HL-60/S4 treated with retinoic acid at 250 ng/mL for 4 days and 3 days (cell line): ENCODE results near the gene BANF2.

Source experiments
- in situ Hi-C: fragments of 300-500 bp; cut with MboI; formaldehyde crosslinking; loops from 2 replicates; pipeline ENCODE4 v1.7.0; 2022; ENCODE audit warnings: low sequenced_read_pairs

The BANF2 gene

GRCh38 chr20:17681726-17682102 is 18.1 kb upstream of the BANF2 start:
- in situ Hi-C loops = loop anchor here (25.0 kb wide), 1 partner anchor 206 kb away; no protein-coding TSS in a partner anchor

DNA sequence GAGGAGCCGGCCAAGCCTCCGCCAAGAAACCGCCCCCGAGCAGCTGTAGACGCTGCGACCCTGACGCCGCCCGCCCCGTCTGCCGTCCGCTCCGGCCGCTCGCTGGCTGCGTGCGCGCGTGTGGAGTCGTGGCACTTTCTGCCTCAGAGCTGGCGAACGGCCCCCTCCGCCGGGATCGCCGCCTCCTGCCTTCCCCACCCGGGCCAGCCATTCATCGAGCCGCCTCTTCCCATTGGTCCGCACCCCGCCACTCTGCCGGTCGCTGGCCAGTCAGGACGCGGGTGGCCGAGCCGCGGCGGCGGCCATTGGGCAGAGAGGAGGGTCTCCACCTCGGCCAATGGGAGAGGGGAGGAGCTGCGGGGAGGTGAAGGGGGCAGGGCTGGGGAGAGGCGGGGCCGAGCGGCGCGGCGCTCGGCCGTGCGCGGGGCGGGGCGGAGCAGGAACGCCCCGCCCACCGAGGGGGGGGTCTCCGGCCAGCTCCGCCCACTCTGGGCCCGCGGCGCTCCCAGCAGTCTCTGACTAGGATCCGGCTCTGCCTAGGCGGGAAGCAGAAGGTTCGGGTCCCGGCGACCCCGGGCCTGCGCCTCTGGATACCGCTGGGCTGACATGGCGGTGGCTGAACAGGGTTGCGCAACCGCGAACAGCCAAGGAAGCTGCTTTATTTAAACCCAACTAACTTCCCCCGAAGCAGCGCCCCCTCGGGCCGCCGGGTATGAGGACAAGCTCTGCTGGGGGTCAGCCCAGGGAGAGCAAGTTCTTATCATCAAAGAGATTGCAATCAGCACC is 17.5 kb upstream of the BANF2 start, which contains the start of gene RRBP1:
TSS of gene RRBP1 (minus strand) at position 140 of the 786 bp plus-strand sequence. CDS start 21,735 bp downstream, outside the sequence.
- in situ Hi-C loops = loop anchor here (25.0 kb wide), 1 partner anchor 205 kb away; no protein-coding TSS in a partner anchor

- in situ Hi-C loops = loop anchor here (25.0 kb wide), 1 partner anchor 204 kb away; no protein-coding TSS in a partner anchor
Observed at GRCh38 chr20:17682889-17683198, 16.9 kb upstream of the BANF2 start.

DNA sequence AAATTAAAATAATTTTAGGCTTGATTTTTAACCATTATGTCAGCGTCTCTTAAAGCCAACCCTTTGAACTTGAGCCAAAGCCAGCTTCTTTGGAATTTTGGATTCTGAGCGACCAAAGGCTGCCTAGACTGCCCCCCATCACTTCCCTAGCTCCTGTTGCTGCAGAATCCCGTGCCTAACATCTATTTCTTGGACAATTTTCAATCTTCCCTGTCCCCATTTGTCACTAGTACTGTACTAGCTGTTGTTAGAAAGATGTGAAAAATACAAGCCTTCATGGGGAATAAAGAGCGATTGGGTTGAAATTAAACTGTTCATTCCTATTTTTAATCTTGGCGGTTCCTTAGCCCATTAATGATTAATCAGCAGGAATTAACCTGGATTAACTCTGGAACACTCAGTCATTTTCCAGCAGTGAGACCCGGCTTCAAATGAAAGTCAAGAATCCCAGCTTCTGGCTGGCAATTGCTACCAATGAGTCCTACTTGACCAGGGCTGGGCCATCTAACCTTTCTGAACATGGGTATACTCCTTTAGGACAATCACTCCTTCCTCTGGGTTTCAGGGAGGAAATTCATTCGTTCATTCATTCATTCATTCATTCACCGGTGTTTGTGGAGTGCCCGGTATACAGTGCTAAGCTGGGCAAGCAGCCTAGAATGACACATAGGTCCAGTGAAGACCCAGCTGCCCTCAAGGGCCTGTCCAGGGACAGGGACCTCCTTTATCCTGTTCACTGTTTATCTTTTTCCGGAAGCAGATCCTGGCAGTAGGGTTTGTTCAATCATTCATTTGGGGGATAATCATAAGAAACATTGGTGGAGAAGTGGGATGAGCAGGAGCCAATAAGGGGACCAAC is 16.3 kb upstream of the BANF2 start:
- in situ Hi-C loops = loop anchor here (25.0 kb wide), 1 partner anchor 204 kb away; no protein-coding TSS in a partner anchor

DNA sequence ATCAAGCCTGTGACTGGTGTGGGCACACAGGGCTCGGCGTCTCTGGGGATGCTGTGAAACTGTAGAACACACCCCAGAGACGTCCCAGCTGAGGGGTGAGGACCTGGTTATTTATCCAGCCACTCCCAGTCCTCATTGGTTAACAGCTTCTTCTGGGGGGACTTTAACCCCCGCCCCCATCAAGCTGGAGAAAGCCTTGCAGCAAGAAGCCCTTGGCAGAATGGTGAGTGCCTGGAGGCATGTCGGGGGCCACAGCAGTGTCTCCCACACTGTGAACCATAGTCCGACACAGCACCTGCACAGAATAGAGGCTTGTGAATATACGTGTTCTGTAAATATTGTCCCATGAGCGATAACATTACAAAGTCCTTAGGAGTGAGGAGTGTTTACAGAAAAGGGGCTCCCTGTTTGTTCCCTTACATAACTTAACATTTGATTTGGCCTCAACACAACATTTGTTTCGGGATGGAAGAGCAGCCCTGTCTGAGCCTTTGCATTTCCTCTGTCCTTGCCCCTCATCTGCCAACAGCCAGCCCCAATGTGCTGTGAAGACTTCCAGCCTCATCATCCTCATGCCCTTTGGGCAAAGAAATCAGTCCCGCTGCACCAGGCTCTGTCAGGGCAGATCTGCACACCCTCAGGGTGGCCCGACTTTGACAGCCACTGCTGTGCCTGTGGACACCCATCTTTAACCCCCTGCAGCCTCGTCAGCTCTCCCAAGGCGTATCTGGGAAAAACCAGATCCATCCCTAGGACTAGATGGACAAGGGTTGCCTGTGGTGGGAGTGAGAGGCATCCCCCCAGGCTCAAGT is 15.5 kb upstream of the BANF2 start:
- in situ Hi-C loops = loop anchor here (25.0 kb wide), 1 partner anchor 203 kb away; no protein-coding TSS in a partner anchor

DNA sequence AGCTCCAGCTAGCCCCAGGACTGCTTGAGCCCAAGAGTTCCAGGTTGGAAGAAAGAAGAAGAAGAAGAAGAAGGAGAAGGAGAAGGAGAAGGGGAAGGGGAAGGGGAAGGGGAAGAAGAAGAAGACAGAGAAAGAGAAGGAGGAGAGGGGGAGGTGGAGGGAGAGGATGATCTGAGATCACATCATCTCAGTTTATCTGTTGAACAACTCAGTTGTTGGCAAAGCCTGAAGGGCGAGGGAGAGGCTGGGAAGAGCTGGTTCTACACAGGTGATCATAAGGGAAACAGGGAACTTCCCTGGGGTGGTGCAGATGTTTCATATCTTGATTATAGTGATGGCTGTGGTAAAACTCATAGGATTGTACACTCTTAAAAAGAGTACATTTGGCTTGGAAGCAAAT is 14.6 kb upstream of the BANF2 start:
- in situ Hi-C loops = loop anchor here (25.0 kb wide), 1 partner anchor 202 kb away; no protein-coding TSS in a partner anchor

DNA sequence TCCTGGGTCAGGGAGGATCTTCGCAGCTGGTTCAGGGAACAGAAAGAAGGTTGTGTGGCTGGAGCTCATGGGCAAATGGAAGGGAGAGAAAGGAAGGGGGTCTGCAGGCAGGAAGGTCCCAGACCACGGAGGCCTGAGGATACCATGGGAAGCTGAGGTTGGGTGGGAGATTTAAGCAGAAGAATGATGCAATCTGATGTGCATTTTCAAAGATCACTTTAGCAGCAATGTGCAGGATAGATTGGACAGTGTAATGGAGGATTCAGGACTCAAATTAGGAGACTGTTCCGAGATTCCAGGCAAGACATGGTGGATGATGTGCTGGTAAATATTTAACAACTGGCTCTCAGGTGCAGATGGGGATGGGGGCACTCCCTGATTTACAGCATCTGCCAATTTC is 12.0 kb upstream of the BANF2 start:
- in situ Hi-C loops = loop anchor here (25.0 kb wide), 1 partner anchor 200 kb away; no protein-coding TSS in a partner anchor

GRCh38 chr20:17688965-17689364 is 10.8 kb upstream of the BANF2 start:
- in situ Hi-C loops = loop anchor here (25.0 kb wide), 1 partner anchor 198 kb away; no protein-coding TSS in a partner anchor

- in situ Hi-C loops = loop anchor here (25.0 kb wide), 1 partner anchor 197 kb away; no protein-coding TSS in a partner anchor
Observed at GRCh38 chr20:17690144-17690543, 9.6 kb upstream of the BANF2 start.

- in situ Hi-C loops = loop anchor here (25.0 kb wide), 1 partner anchor 196 kb away; no protein-coding TSS in a partner anchor
Observed at GRCh38 chr20:17691758-17692157, 8.0 kb upstream of the BANF2 start.

GRCh38 chr20:17693444-17694001 is 6.2 kb upstream of the BANF2 start:
- in situ Hi-C loops = loop anchor here (25.0 kb wide), 1 partner anchor 194 kb away; no protein-coding TSS in a partner anchor

DNA sequence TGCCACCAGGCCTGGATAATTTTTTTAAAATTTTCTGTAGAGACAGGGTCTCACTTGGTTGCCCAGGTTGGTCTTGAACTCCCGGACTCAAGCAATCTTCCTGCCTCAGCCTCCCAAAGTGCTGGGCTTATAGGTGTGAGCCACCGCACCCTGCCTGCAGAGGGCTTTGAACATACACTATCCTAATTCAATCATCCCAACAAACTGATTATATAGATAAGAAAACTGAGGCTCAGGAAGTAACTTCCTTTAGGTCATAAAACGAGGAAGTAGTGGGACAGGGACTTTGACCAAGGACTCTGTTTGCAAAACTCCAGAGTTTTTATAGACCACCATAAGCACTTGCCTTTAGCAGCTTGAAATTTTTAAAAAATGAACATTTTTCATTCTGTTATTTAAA is 5.0 kb upstream of the BANF2 start:
- in situ Hi-C loops = loop anchor here (25.0 kb wide), 1 partner anchor 193 kb away; no protein-coding TSS in a partner anchor

- in situ Hi-C loops = loop anchor here (25.0 kb wide), 1 partner anchor 191 kb away; no protein-coding TSS in a partner anchor
Observed at GRCh38 chr20:17696287-17696686, 3.5 kb upstream of the BANF2 start.

DNA sequence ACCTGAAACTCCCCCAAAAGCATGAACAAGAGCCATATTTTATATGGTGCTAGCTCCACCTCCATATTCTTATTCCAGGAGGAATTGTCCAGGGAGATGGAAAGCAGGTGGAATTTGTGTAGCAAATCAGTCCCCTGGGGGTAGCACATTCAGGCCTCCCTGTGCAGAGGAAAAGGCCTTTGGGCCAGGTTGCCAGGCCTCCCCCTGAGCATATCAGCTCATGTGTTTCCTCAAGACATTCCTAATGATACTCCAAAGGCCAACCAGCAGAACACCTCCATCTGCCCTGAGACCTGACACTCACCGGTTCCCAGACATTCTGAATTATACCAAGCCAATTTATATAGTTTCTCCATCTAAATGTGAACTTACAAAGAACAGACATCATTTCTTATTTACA is 2.6 kb upstream of the BANF2 start:
- in situ Hi-C loops = loop anchor here (25.0 kb wide), 1 partner anchor 190 kb away; no protein-coding TSS in a partner anchor

DNA sequence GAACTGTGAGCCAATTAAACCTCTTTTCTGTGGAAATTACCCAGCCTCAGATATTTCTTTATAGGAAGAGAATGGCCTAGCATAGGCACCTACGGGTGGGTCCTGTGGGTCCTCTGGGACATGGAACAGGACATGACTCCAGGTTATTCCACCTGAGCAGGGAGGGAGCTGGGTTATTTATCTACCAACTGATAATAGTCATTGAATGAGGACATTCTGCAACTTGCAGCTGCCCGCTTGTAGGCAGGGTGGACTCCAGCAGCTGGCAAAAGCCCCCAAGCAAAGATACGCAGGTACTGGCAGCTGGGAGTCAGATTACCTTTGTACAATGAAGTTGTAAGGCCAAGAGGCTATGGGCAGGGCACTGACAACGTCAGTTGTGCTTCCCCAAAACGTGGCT is 1.4 kb upstream of the BANF2 start:
- in situ Hi-C loops = loop anchor here (25.0 kb wide), 1 partner anchor 189 kb away; no protein-coding TSS in a partner anchor

DNA sequence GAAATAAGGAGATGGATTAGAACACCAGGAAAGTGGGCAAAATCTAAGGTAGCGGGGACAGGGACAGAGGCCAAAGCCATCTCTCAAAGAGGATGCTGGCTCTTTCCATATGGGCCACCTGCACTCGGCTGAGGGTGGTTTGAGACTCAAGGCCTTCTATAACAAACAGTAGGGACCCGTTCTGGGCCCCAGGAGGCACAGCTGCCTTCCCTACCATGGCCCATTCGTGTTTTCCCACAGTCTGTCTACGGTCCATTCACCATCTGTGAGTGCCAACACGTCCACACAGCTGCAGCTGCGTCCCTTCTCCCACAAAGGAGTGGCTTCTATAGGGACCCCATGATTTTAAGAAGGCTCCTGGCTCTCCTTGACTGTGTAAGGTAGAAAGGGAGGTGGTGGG is 871 bp downstream of the BANF2 start:
- in situ Hi-C loops = no loop called here

- in situ Hi-C loops = no loop called here
Observed at GRCh38 chr20:17701826-17702225, 2.1 kb downstream of the BANF2 start.

- in situ Hi-C loops = no loop called here
Observed at GRCh38 chr20:17704589-17705317, 5.0 kb downstream of the BANF2 start.

- in situ Hi-C loops = no loop called here
Observed at GRCh38 chr20:17705916-17706315, 6.2 kb downstream of the BANF2 start.
